Activated T-helper 2 cell treated with anti-CD3 and anti-CD28 coated beads, Interferon-gamma antibody, Interleukin-2, Interleukin-4, amounts not matched to agents 10 μg/mL and 5 μg/mL and 100 μg/mL, durations not matched to agents 14 hours and 24 hours and 36 hours (primary cell): ENCODE results near the gene GNG2. TPM values are rescaled to one million over a fixed set of nuclear protein-coding genes. Genes with fewer than 3 reads are reported as not detected.
"Not testable (repeated sequence)": the region's sequence is repeated elsewhere in the genome, so short reads cannot be mapped to it uniquely, and the experiment has no call there.

ENCODE experiments used
- DNase-seq: peaks from one replicate; pipeline ENCODE4 v3.0.0; 2021; ENCODE audit warnings: low spot score
- H3K27ac Mint-ChIP-seq: one replicate; pipeline ENCODE4 v1.8.0; 2021; ENCODE audit warnings: mixed read lengths
- H3K27me3 Mint-ChIP-seq: one replicate; pipeline ENCODE4 v1.8.0; 2021; ENCODE audit warnings: low read depth, mixed read lengths
- H3K36me3 Mint-ChIP-seq: one replicate; pipeline ENCODE4 v1.8.0; 2021; ENCODE audit warnings: low read depth, mixed read lengths
- H3K4me1 Mint-ChIP-seq: one replicate; pipeline ENCODE4 v1.8.0; 2021; ENCODE audit warnings: low read depth, mixed read lengths
- H3K4me3 Mint-ChIP-seq: one replicate; pipeline ENCODE4 v1.8.0; 2021; ENCODE audit warnings: low read depth, mild to moderate bottlenecking, moderate library complexity, mixed read lengths
- H3K9me3 Mint-ChIP-seq: one replicate; pipeline ENCODE4 v1.8.0; 2021; ENCODE audit warnings: mixed read lengths
- intact Hi-C: fragments of 100-400 bp; cut with micrococcal nuclease; formaldehyde crosslinking; loops from one replicate; pipeline ENCODE4 v1.15.1; 2023
- total RNA-seq: library from RNA; stranded (reverse); gene quantifications from 2 replicates; pipeline ENCODE4 v1.2.3, GENCODE V29; 2022

The GNG2 gene
- total RNA-seq, 1 donor from 2014 or later = 120 TPM

- Mint-ChIP-seq H3K4me1 (peaks cover 56% of the 10 kb centered on the region), H3K36me3 (peaks cover 62% of the 10 kb centered on the region), H3K9me3 (no peaks in the 10 kb centered on the region), H3K4me3 (no peak overlapping the region), H3K27me3 (no peaks in the 10 kb centered on the region), H3K27ac (no peak overlapping the region)
- no peak for DNase-seq
- intact Hi-C loops = no loop called here
Observed at GRCh38 chr14:51880835-51881580, 20.6 kb downstream of the GNG2 start.

- Mint-ChIP-seq H3K4me1 (peaks cover 52% of the 10 kb centered on the region), H3K36me3 (peaks cover 59% of the 10 kb centered on the region), H3K9me3 (no peaks in the 10 kb centered on the region), H3K27me3 (no peaks in the 10 kb centered on the region), H3K4me3 (no peak overlapping the region), H3K27ac (no peak overlapping the region)
- no peak for DNase-seq
- intact Hi-C loops = no loop called here
Observed at GRCh38 chr14:51881636-51882035, 21.2 kb downstream of the GNG2 start.

GRCh38 chr14:51883232-51883631, 22.8 kb downstream of the GNG2 start:
- Mint-ChIP-seq H3K27me3 (no peaks in the 10 kb centered on the region), H3K27ac (peak overlapping the region; percentile 37), H3K4me3 (no peak overlapping the region), H3K9me3 (peaks cover 3% of the 10 kb centered on the region), H3K36me3 (peaks cover 58% of the 10 kb centered on the region), H3K4me1 (peaks cover 47% of the 10 kb centered on the region)
- intact Hi-C loops = no loop called here
- DNase-seq = no peak

- Mint-ChIP-seq H3K27ac (peak overlapping the region; percentile 31), H3K36me3 (peaks cover 56% of the 10 kb centered on the region), H3K9me3 (peaks cover 3% of the 10 kb centered on the region), H3K4me3 (no peak overlapping the region), H3K4me1 (peaks cover 45% of the 10 kb centered on the region), H3K27me3 (no peaks in the 10 kb centered on the region)
- DNase-seq = no peak
- intact Hi-C loops = no loop called here
Observed at GRCh38 chr14:51884086-51884927, 23.9 kb downstream of the GNG2 start.

- peaks cover 58% of the 10 kb centered on the region for H3K36me3 Mint-ChIP-seq
- H3K27ac Mint-ChIP-seq = peak overlapping the region; percentile 59
- DNase-seq = no peak
- H3K4me3 Mint-ChIP-seq = no peak overlapping the region
- intact Hi-C loops = no loop called here
- peaks cover 3% of the 10 kb centered on the region for H3K9me3 Mint-ChIP-seq
- peaks cover 37% of the 10 kb centered on the region for H3K4me1 Mint-ChIP-seq
- H3K27me3 Mint-ChIP-seq = no peaks in the 10 kb centered on the region
Observed at GRCh38 chr14:51889851-51890250, 29.4 kb downstream of the GNG2 start.

- no peak overlapping the region for H3K4me3 Mint-ChIP-seq
- H3K9me3 Mint-ChIP-seq = peaks cover 7% of the 10 kb centered on the region
- intact Hi-C loops = no loop called here
- H3K36me3 Mint-ChIP-seq = peaks cover 68% of the 10 kb centered on the region
- no peak overlapping the region for H3K27ac Mint-ChIP-seq
- DNase-seq = no peak
- H3K4me1 Mint-ChIP-seq = peaks cover 27% of the 10 kb centered on the region
- no peaks in the 10 kb centered on the region for H3K27me3 Mint-ChIP-seq
Observed at GRCh38 chr14:51894250-51894649, 33.8 kb downstream of the GNG2 start.

GRCh38 chr14:51895375-51895774, 35.0 kb downstream of the GNG2 start:
- H3K36me3 Mint-ChIP-seq = peaks cover 72% of the 10 kb centered on the region

GRCh38 chr14:51897791-51898355, 37.5 kb downstream of the GNG2 start:
- intact Hi-C loops = no loop called here
- peaks cover 17% of the 10 kb centered on the region for H3K9me3 Mint-ChIP-seq
- no peaks in the 10 kb centered on the region for H3K27me3 Mint-ChIP-seq
- no peak overlapping the region for H3K4me3 Mint-ChIP-seq
- H3K36me3 Mint-ChIP-seq = peaks cover 75% of the 10 kb centered on the region
- no peak for DNase-seq
- H3K27ac Mint-ChIP-seq = no peak overlapping the region
- peaks cover 10% of the 10 kb centered on the region for H3K4me1 Mint-ChIP-seq

More at GRCh38 chr14:51895375-51895774, 35.0 kb downstream of the GNG2 start:
- Mint-ChIP-seq H3K27ac (no peak overlapping the region), H3K27me3 (no peaks in the 10 kb centered on the region), H3K4me1 (peaks cover 17% of the 10 kb centered on the region), H3K9me3 (peaks cover 14% of the 10 kb centered on the region), H3K4me3 (no peak overlapping the region)
- intact Hi-C loops = no loop called here
- DNase-seq = no peak

GRCh38 chr14:51901475-51902024, 41.1 kb downstream of the GNG2 start:
- H3K4me1 Mint-ChIP-seq = peaks cover 13% of the 10 kb centered on the region
- intact Hi-C loops = no loop called here
- DNase-seq = no peak
- no peak overlapping the region for H3K4me3 Mint-ChIP-seq
- no peak overlapping the region for H3K27ac Mint-ChIP-seq
- H3K36me3 Mint-ChIP-seq = peaks cover 84% of the 10 kb centered on the region
- H3K27me3 Mint-ChIP-seq = no peaks in the 10 kb centered on the region
- peaks cover 41% of the 10 kb centered on the region for H3K9me3 Mint-ChIP-seq

- Mint-ChIP-seq H3K36me3 (peaks cover 84% of the 10 kb centered on the region), H3K27ac (peak overlapping the region; percentile 60), H3K4me1 (peaks cover 15% of the 10 kb centered on the region), H3K9me3 (peaks cover 43% of the 10 kb centered on the region)
- H3K4me3 Mint-ChIP-seq, H3K27me3 Mint-ChIP-seq: not testable (repeated sequence)
- DNase-seq = peak; percentile 22
- intact Hi-C loops = loop anchor here (1.0 to 5.0 kb wide), 3 partner anchors 25 to 82 kb away; partner anchors contain the start of gene RTRAF
Observed at GRCh38 chr14:51905656-51906121, 45.3 kb downstream of the GNG2 start.

GRCh38 chr14:51908086-51908485, 47.7 kb downstream of the GNG2 start:
- peaks cover 23% of the 10 kb centered on the region for H3K4me1 Mint-ChIP-seq
- intact Hi-C loops = loop anchor here (5.0 kb wide), 1 partner anchor 79 kb away; the partner anchor contains the start of gene RTRAF
- H3K4me3 Mint-ChIP-seq = no peak overlapping the region
- H3K36me3 Mint-ChIP-seq = peaks cover 83% of the 10 kb centered on the region
- H3K27me3 Mint-ChIP-seq = no peaks in the 10 kb centered on the region
- no peak for DNase-seq
- H3K27ac Mint-ChIP-seq = peak overlapping the region; percentile 28
- peaks cover 39% of the 10 kb centered on the region for H3K9me3 Mint-ChIP-seq

GRCh38 chr14:51912112-51912786, 51.8 kb downstream of the GNG2 start:
- peaks cover 35% of the 10 kb centered on the region for H3K4me1 Mint-ChIP-seq
- H3K36me3 Mint-ChIP-seq = peaks cover 71% of the 10 kb centered on the region
- DNase-seq = no peak
- H3K4me3 Mint-ChIP-seq = no peak overlapping the region
- no peaks in the 10 kb centered on the region for H3K27me3 Mint-ChIP-seq
- intact Hi-C loops = no loop called here
- no peak overlapping the region for H3K27ac Mint-ChIP-seq
- H3K9me3 Mint-ChIP-seq = peaks cover 9% of the 10 kb centered on the region
